ENCODE results near the gene POLR1D. TPM values are rescaled to one million over a fixed set of nuclear protein-coding genes. Genes with fewer than 3 reads are reported as not detected.

The POLR1D gene
- total and polyA plus RNA-seq, 4 donors: 31.4 to 45.0 (median 33.6) TPM

GRCh38 chr13:27631156-27631555 is 9.5 kb downstream of the POLR1D start:
- TF ChIP-seq NR2F2 (IDR thresholded peaks at IDR 0.05) (no peak), JUND (IDR thresholded peaks at IDR 0.05) (no peak), YY1 (IDR thresholded peaks at IDR 0.05) (no peak), GABPA (IDR thresholded peaks at IDR 0.05 in 1 of 2, conservative IDR thresholded peaks at IDR 0.05 in 1 of 2) (no peak), HNF4G (IDR thresholded peaks at IDR 0.05) (no peak), ATF3 (IDR thresholded peaks at IDR 0.05) (no peak), CTCF (IDR thresholded peaks at IDR 0.05; ENCODE audit: low read depth, low read length, missing input control) (no peak), FOXA2 (IDR thresholded peaks at IDR 0.05) (no peak), RAD21 (IDR thresholded peaks at IDR 0.05) (no peak)
- H3K9me3 ChIP-seq (ENCODE audit: control insufficient read depth in 4 of 4, low read length in 3 of 4): no peaks in the 10 kb centered on the region
- DNase-seq (ENCODE audit: low spot score): no peak
- WGBS: 98% methylated on average over 4 of the region's 4 CpGs
- H3K36me3 ChIP-seq (ENCODE audit: control insufficient read depth in 4 of 4, insufficient read depth in 3 of 4, low read depth in 1 of 4, low read length in 3 of 4): no peaks in the 10 kb centered on the region
- no peak overlapping the region for H3K9ac ChIP-seq (ENCODE audit: low read depth in 1 of 2, low read length in 2 of 2)
- H3K4me1 ChIP-seq (ENCODE audit: control insufficient read depth in 4 of 4, insufficient read depth in 4 of 4, low read length in 3 of 4): no peaks in the 10 kb centered on the region
- H3K27ac ChIP-seq (ENCODE audit: low read depth in 1 of 2, low read length in 2 of 2): no peak overlapping the region
- no peak overlapping the region for H3K4me3 ChIP-seq (ENCODE audit: low read depth in 1 of 3, low read length in 3 of 3)
- H3K27me3 ChIP-seq (ENCODE audit: control insufficient read depth in 4 of 4, insufficient read depth in 4 of 4, low read length in 3 of 4): no peaks in the 10 kb centered on the region

- Histone ChIP-seq H3K27ac (ENCODE audit: low read depth in 1 of 2, low read length in 2 of 2) (no peak overlapping the region), H3K4me3 (ENCODE audit: low read depth in 1 of 3, low read length in 3 of 3) (no peak overlapping the region), H3K4me1 (ENCODE audit: control insufficient read depth in 4 of 4, insufficient read depth in 4 of 4, low read length in 3 of 4) (peaks cover 0 to 1% (median under 1%) of the 10 kb centered on the region in 4 donors), H3K27me3 (ENCODE audit: control insufficient read depth in 4 of 4, insufficient read depth in 4 of 4, low read length in 3 of 4) (no peaks in the 10 kb centered on the region), H3K9ac (ENCODE audit: low read depth in 1 of 2, low read length in 2 of 2) (no peak overlapping the region), H3K9me3 (ENCODE audit: control insufficient read depth in 4 of 4, low read length in 3 of 4) (no peaks in the 10 kb centered on the region), H3K36me3 (ENCODE audit: control insufficient read depth in 4 of 4, insufficient read depth in 3 of 4, low read depth in 1 of 4, low read length in 3 of 4) (no peaks in the 10 kb centered on the region)
- 98% methylated on average over 2 of the region's 2 CpGs for WGBS
- TF ChIP-seq ATF3 (IDR thresholded peaks at IDR 0.05) (no peak), EGR1 (IDR thresholded peaks at IDR 0.05; ENCODE audit: low read depth in 2 of 2) (no peak), FOXA2 (IDR thresholded peaks at IDR 0.05) (no peak), NR2F2 (IDR thresholded peaks at IDR 0.05) (no peak), JUND (IDR thresholded peaks at IDR 0.05) (no peak), GABPA (IDR thresholded peaks at IDR 0.05 in 1 of 2, conservative IDR thresholded peaks at IDR 0.05 in 1 of 2) (no peak), HNF4A (conservative IDR thresholded peaks at IDR 0.05) (no peak), SP1 (IDR thresholded peaks at IDR 0.05) (no peak), TAF1 (conservative IDR thresholded peaks at IDR 0.05) (no peak), REST (IDR thresholded peaks at IDR 0.05) (no peak), HNF4G (IDR thresholded peaks at IDR 0.05) (no peak), RAD21 (IDR thresholded peaks at IDR 0.05) (no peak), RXRA (IDR thresholded peaks at IDR 0.05) (no peak), FOXA1 (IDR thresholded peaks at IDR 0.05) (no peak), CTCF (IDR thresholded peaks at IDR 0.05; ENCODE audit: low read depth, low read length, missing input control) (no peak), ZBTB33 (IDR thresholded peaks at IDR 0.05) (no peak)
- DNase-seq (ENCODE audit: low spot score): no peak
Observed at GRCh38 chr13:27631665-27632064, 10.0 kb downstream of the POLR1D start.
